GM19043 (cell line): ENCODE measurements around the gene ZNF593OS.

Experiments
- ATAC-seq: cut with Tn5 transposase; IDR thresholded peaks from one replicate; pipeline ENCODE4 v1.9.1; 2021; ENCODE audit warnings: low read depth; ENCODE audit not compliant: unreplicated experiment

The ZNF593OS gene

DNA sequence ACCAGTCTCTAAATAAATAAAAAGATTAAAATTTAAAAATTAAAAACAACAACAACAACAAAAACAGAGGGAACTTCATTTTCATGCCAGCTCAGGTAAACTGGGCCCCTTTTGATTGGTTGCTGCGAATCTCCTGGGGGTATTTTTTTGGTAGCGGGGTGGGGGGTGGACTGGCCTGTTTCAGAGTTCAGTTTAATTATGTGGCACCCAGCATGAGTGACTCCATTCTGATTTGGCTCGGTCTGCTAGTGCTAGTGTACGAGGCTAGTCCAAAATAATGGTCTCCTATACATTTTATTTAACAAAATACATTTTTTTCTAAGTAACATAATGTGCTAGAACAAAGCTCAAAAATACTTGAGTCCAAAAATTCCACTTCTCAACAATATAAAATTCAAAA lies 41.9 kb downstream of the ZNF593OS start:
- no peak for ATAC-seq

DNA sequence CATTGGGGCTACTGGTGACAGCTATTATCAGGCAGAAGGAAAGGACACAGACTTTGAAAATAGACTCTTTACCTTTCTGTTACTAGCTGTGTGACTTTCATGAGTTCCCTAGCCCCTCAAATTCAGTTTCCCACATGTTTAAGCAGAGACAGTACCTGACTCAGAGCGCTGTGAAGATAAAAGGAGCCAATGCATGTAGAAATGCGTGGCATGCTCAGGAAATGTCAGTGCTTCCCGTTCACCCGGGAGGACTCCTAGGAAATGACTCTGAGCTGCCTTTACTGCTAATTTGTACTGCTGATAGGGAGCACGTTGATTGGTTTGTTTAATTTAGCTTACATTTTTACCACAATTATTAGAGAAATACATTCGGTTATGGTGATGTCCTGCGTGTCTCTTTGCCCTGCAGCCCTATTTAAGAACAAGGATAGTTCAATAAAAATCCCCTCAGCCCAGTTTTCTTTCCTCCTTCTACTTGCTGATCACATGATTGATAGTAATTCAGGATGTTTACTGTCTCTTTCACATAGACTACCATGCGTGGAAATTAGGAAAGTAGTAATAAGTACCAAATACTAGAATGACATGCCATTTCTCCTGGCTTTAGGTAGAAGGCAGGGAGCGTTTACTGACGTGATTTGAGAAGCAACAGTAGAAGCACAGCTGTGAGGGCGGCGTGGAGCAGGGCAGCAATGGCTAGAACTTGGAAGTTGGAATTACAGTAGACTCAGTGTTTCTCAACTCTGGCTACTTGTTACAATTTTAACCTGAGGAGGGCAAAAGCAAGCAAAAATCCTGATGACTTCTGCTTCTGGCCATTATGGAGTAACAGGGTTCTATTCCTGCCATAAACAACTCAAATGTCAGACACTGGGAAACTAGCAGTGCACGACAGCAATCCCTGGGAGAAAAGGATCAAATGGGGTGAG lies 44.1 kb downstream of the ZNF593OS start:
- no peak for ATAC-seq

GRCh38 chr1:26126321-26127084 lies 45.1 kb downstream of the ZNF593OS start:
- no peak for ATAC-seq

DNA sequence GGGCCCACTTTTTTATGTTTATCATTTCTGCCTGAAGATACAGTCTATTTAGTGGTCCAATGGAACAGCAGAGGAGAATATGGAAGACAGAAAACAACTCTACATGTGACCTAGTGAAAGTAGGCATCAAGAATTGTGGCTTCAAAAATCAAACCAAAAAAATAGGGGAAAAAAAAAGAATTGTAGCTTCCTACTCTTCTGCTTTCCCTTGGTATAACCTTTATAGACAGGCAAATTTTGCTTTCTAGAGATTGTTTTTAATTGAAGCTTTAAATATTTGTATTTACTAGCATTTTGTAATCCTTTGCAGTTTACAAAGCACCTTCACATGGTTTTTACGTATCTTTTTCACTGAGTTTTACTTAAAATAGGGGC lies 45.7 kb downstream of the ZNF593OS start:
- ATAC-seq = no peak

GRCh38 chr1:26125382-26125781 lies 46.2 kb downstream of the ZNF593OS start:
- no peak for ATAC-seq

- no peak for ATAC-seq
Measured at GRCh38 chr1:26124418-26125331, 47.0 kb downstream of the ZNF593OS start.

DNA sequence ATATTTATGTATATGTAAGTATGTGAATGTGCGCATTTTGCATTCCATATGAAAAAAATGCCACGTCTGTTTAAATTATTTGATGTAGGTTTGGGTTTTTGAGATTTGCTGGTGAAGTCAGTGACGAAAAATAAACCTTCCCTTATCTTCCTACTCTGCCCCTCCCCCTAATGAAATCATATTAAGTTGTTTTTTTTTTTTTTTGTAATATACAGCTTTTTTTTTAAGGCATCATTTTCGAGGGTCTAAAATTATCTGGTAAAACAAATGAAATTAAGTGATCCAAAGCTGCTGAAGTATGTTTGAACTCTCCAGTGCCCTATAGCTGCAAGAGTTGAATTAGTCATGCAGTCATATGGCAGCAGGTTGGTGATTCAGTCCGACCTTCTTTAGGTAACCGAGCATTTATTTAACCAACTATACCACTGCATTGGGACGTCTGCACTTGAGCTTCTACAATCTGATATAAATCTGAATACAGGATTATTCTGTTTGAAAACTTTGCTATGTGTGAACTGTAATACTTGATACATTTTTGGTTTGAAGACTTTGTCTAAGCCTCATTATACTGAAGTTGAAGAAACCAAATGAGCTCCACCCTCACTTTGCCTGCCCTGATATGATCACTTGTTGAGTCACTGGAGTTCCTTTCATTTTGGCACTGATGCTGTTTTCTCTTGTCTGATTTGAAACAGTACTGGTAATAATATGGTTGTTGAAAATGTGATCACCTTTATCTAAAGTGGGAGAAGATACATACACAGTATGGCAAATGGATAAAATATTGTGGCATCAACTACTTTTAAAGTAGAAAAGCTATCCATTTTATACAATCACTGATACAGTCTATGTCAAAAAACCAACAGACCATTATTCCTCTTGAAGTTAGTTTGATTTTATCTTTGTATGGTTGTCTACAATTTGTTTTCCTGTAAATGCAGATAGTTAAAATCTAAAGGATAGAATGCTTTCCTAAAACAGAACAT lies 48.4 kb downstream of the ZNF593OS start:
- ATAC-seq = no peak

DNA sequence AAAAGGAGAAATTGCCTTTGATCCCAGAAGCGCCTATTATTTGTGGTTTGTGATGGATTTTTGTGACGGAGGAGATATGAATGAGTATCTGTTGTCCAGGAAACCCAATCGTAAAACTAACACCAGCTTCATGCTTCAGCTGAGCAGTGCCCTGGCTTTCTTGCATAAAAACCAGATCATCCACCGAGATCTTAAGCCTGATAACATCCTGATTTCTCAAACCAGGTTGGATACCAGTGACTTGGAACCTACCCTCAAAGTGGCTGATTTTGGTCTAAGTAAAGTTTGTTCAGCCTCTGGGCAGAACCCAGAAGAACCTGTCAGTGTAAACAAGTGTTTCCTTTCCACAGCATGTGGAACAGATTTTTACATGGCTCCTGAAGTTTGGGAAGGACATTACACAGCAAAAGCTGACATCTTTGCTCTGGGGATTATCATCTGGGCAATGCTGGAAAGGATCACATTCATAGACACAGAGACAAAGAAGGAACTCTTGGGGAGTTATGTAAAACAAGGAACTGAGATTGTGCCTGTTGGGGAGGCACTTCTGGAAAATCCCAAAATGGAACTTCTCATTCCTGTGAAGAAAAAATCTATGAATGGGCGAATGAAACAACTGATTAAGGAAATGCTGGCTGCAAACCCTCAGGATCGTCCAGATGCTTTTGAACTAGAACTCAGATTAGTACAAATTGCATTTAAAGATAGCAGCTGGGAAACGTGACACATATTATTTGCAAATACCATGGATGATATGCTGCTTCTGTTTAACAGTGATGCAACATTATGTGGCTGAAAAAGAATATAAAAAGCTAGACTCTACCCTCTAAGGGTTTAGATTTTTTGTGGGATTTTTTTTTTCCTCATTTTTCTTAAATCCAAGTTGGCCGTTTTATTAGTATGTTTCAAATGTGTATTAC lies 49.5 kb downstream of the ZNF593OS start:
- ATAC-seq = no peak

DNA sequence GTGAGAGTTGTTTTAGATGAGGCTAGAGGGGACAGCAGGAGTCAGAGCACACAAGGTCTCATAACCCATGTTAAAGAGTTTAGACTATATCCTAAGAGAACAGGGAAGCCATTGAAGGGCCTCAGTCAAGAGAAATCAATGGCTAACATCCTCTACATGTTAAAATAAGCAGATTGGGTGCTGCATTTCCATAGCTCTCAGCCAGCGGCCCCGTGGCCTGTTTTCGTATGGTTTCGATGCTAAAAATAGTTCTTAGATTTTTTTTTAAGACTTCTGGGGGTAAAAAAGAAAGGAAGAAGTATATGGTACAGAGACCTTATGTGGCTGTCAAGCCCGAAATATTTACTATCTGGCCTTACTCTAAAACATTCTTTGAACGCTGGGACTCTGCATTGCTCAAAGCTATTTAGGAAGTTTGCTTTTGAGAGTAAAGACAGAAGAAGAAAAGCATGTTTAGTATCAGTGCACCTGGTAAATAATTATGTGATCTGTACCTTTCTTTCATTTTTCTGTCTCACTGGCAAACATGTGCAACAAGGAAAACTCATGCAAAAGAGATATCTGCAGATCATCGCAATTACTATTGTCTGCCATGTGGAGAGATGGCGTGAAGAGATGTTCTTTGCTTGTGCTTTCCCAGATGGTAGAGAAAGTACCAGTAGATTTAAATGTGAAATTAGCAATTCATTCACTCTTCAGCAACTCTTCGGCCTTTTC lies 51.6 kb downstream of the ZNF593OS start:
- ATAC-seq = no peak
